22Rv1 (cell line): Measurements from ENCODE around the gene DYNLT2B.
"Not testable (repeated sequence)": the region's sequence is repeated elsewhere in the genome, so short reads cannot be mapped to it uniquely, and the experiment has no call there.

Experiments
- H3K27ac ChIP-seq: fragments of 450-650 bp; 2 replicates; pipeline ENCODE4 v1.5.1; 2017
- ZFX ChIP-seq: fragments of 450-650 bp; IDR thresholded peaks from 2 replicates; pipeline ENCODE4 v1.6.1; 2017; ENCODE audit warnings: antibody characterized with exemption, borderline replicate concordance
- TF ChIP-seq, protein P1 (sequence below): fragments of 450-650 bp; IDR thresholded peaks from 2 replicates; pipeline ENCODE4 v1.5.1; 2017; ENCODE audit warnings: mild to moderate bottlenecking

The DYNLT2B gene

DNA sequence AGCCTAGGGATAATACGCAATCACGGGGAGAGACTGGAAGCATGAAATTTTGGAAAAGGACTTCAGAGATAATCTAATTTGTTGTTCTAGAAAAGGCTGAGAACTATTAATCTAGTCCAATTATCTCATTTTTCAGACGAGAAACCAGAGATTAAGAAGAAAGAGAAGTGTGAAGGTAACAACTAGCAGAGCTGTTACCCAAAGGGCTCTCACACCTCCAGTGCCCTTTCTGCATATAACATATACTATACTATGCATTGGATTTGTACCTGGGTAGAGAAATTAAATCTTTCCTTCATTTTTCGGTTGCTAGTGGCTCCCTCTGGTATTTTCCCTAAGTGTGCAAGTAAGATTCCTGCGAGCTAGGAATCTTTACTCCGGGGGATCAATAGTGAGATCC is 33.5 kb upstream of the DYNLT2B start:
- H3K27ac ChIP-seq, result no peak overlapping the region
- TF ChIP-seq, protein P1, sequence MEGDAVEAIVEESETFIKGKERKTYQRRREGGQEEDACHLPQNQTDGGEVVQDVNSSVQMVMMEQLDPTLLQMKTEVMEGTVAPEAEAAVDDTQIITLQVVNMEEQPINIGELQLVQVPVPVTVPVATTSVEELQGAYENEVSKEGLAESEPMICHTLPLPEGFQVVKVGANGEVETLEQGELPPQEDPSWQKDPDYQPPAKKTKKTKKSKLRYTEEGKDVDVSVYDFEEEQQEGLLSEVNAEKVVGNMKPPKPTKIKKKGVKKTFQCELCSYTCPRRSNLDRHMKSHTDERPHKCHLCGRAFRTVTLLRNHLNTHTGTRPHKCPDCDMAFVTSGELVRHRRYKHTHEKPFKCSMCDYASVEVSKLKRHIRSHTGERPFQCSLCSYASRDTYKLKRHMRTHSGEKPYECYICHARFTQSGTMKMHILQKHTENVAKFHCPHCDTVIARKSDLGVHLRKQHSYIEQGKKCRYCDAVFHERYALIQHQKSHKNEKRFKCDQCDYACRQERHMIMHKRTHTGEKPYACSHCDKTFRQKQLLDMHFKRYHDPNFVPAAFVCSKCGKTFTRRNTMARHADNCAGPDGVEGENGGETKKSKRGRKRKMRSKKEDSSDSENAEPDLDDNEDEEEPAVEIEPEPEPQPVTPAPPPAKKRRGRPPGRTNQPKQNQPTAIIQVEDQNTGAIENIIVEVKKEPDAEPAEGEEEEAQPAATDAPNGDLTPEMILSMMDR, result no peak
- no peak for TF ChIP-seq ZFX

- H3K27ac ChIP-seq, result no peak overlapping the region
- no peak for TF ChIP-seq ZFX
- TF ChIP-seq, protein P1, result no peak
These were observed 32.0 kb upstream of the DYNLT2B start for GRCh38 chr3:196350067-196350466.

DNA sequence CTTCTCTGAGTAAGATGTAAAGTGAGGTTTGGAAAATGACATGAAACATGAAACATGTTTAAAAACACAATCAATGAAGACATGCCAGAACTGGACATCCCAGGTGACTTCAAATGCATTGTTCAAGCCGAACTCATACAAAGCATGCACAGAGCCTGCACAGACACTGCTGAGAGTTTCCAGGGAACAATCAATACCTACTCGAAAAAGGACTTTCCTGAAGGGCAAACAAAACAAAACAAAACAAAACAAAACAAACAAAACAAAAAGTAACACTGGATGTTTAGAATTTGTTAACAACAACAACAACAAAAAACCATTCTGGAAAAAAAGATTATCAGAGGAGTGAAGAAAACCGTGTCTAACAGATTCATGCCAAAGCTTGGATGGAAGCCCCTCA is 30.7 kb upstream of the DYNLT2B start:
- H3K27ac ChIP-seq, result no peak overlapping the region
- TF ChIP-seq, protein P1, result no peak
- no peak for TF ChIP-seq ZFX

GRCh38 chr3:196344663-196345062 is 26.6 kb upstream of the DYNLT2B start:
- TF ChIP-seq, protein P1, result no peak
- TF ChIP-seq ZFX, result no peak
- no peak overlapping the region for H3K27ac ChIP-seq

- H3K27ac ChIP-seq, result not testable (repeated sequence)
These were observed 25.9 kb upstream of the DYNLT2B start for GRCh38 chr3:196343917-196344316.

- TF ChIP-seq, protein P1, result no peak
- no peak for TF ChIP-seq ZFX
- no peak overlapping the region for H3K27ac ChIP-seq
These were observed 23.1 kb upstream of the DYNLT2B start for GRCh38 chr3:196341137-196341536.

- TF ChIP-seq, protein P1, result no peak
- no peak for TF ChIP-seq ZFX
- H3K27ac ChIP-seq, result no peak overlapping the region
These were observed 22.4 kb upstream of the DYNLT2B start for GRCh38 chr3:196340466-196340865.

- TF ChIP-seq, protein P1, result no peak
- no peak for TF ChIP-seq ZFX
- no peak overlapping the region for H3K27ac ChIP-seq
These were observed 21.6 kb upstream of the DYNLT2B start for GRCh38 chr3:196339493-196340254.
